GM18873 (cell line): Measurements from ENCODE around the gene CAPZA1.

ENCODE experiments used
- ATAC-seq: cut with Tn5 transposase; IDR thresholded peaks from one replicate; pipeline ENCODE4 v1.9.1; 2021; ENCODE audit warnings: mild to moderate bottlenecking, moderate library complexity, moderate number of reproducible peaks; ENCODE audit not compliant: unreplicated experiment, low FRiP score

The CAPZA1 gene

GRCh38 chr1:112674986-112675727 is 55.5 kb downstream of the CAPZA1 start:
- ATAC-seq: no peak

- ATAC-seq: no peak
Observed at GRCh38 chr1:112675728-112676381, 56.2 kb downstream of the CAPZA1 start.

DNA sequence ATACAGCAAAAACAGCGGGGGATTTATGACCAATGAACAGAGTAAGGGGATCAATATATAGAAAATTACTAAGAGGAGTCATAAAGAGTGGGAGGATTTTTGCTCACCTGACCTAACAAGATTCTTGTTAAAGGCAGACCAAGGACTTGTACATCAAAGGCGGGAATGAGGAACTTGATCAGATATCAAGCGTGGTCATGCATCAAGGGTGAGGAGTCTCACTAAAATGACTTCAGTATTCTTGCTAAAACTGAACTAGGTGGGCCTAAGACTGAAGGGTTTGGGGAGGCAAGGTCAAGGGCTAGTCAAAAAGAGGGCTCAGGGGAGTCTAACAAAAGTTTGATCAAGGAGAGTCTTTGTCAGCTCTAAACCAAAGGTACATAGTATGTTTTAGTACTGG is 56.9 kb downstream of the CAPZA1 start:
- no peak for ATAC-seq

DNA sequence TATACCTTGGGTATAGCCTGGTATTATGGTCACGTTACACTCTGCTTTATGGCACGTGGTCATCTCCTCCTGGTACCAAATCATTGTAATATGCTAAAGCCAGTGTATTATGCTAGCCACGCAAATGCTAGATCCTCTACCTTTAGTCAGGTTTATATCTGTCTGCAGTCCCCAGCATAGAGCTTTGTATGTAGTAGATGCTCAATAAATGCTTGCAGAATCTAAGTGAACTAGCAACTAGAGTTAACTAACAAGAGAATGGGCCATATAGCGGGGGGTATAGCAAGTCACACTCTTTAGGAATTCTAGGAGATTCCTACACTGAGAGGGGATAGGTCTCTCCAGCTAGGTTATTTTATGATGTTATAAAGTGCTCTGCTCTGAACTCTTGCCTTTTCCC is 57.9 kb downstream of the CAPZA1 start:
- ATAC-seq: no peak

GRCh38 chr1:112678605-112679004 is 59.0 kb downstream of the CAPZA1 start:
- no peak for ATAC-seq

DNA sequence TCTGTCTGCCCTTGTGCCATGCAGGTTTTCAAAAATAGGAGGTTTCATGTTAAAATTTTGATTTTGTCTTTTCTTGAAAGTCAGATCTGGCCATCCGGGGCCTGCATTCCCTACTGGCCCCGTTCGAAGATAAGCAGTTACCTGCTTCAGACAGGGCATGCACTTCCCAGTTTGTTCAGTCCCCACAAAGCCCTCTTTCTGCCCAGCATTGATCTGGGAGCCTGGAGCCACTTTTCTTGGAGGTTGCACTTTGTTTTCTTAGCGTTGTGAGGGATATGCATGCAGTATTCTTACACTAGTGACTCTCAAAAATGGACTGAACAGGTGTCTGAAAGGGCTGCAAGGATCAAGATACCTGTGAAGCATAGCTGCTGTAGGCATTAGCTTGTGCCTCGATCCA is 66.3 kb downstream of the CAPZA1 start:
- no peak for ATAC-seq

GRCh38 chr1:112686417-112686816 is 66.8 kb downstream of the CAPZA1 start:
- ATAC-seq: no peak

GRCh38 chr1:112686835-112687234 is 67.2 kb downstream of the CAPZA1 start:
- no peak for ATAC-seq

DNA sequence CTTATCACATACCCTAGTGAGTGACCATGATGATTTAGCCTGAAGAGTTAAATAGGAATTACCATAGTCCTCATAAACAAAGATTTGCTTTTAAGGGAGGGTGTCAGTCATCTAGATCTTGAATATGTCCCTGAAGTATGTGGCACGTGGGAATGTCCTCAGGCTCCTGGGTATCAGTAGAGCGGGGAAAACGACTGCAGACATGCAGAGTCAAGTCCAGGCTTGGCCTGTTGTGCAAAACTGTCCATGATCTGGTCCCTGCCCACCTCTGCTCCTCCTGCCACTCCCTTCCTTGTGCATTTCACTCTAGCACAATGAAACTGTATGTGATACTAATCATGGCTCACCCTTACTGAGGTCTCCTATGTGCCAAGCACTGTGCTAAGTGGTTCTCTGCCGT is 67.7 kb downstream of the CAPZA1 start:
- ATAC-seq: no peak

DNA sequence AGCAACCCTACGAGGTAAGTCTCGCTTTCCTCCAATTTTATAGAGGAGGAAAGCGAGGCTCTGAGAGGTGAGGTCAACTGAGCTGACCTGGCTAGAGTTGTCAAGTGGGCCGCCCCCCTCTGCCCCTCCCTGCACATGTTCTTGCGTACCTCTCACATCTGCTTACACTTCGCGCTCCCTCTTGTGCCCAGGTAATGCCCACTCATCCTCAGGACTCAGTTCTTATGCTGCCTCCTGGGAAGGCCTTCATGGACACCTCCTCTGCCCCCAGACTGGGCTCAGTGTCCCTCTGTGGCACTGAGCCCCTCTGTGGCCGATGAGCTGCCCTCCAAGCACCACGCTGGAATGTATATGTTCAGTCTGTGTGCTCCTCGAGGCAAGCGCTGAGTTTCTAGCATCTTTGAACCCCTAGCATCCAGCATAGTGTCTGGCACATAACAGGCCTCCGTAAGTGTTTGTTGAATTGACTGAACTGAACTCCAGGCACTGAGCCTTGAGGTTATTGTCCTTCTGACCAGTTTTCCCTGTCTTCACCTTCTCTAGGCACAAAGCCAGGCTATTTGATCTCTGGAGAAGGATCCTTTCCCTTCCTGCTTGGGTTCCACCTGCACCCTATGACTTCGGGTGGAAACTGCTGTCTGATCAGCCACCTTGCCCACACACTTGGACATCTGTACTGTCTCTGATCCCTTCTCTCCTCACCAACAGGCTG is 68.3 kb downstream of the CAPZA1 start:
- ATAC-seq: no peak

- no peak for ATAC-seq
Observed at GRCh38 chr1:112688781-112689193, 69.2 kb downstream of the CAPZA1 start.

DNA sequence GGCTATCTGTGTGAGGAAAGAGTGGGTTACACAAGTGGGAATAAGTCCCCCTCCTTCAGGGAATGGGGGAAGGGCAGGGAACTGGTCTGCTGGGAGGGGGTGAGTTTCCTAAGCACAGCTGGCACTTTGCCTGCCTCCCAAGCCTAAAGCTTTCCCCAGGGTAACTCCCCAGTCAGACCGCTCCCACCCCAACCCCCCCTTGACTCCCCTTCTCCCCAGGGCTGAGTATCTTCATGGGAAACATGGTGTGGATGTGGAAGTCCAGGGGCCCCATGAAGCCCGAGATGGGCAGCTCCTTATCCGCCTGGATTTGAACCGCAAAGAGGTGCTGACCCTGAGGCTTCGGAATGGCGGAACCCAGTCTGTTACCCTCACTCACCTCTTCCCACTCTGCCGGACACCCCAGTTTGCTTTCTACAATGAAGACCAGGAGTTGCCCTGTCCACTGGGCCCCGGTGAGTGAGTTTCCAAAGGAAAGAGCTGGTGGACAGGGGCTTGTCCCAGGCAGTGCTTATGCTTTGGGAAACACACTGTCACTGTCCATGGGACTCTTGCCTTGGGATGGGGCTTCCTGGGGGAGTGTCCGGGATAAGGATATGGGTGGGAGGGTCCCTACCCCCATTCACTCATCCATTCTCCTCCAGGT is 69.7 kb downstream of the CAPZA1 start:
- ATAC-seq: no peak

GRCh38 chr1:112689842-112690237 is 70.2 kb downstream of the CAPZA1 start:
- no peak for ATAC-seq

DNA sequence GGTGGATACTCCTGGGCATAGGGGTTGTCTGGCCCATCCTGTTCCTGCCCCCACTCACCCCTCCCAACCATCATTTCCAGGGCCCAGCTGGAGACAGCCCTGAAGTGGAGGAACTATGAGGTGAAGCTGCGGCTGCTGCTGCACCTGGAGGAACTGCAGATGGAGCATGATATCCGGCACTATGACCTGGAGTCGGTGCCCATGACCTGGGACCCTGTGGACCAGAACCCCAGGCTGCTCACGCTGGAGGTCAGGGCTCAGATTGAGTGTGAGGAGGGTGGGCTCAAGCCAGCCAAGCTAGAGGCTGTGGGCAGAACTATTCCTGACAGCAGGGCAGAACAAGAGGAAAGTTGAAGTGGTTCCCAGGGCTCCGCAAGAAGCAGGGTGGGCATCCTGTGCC is 73.0 kb downstream of the CAPZA1 start:
- ATAC-seq: no peak

- ATAC-seq: no peak
Observed at GRCh38 chr1:112693821-112694220, 74.2 kb downstream of the CAPZA1 start.

- no peak for ATAC-seq
Observed at GRCh38 chr1:112694363-112694929, 74.8 kb downstream of the CAPZA1 start.

DNA sequence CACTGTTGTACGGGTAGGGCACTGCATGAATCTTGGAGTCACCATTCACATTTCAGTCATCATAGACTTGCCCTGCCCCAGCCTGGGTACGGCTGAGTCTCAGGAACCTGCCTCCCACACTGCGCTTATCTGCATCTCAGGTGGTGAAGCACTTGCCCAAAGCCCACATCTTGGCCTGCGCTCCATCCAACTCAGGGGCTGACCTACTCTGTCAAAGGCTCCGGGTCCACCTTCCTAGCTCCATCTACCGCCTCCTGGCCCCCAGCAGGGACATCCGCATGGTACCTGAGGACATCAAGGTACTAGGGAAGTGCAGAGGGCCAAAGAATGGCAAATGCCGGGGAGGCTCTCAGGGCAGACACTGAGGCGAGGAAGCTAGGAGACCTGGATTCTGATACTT is 75.6 kb downstream of the CAPZA1 start:
- ATAC-seq: no peak

- no peak for ATAC-seq
Observed at GRCh38 chr1:112696578-112697314, 77.1 kb downstream of the CAPZA1 start.

GRCh38 chr1:112697781-112698201 is 78.2 kb downstream of the CAPZA1 start:
- no peak for ATAC-seq
